Prostate gland (tissue), 2 donors: ENCODE measurements around the gene DOCK11. TPM values are rescaled to one million over a fixed set of nuclear protein-coding genes. Genes with fewer than 3 reads are reported as not detected.

Source experiments
- DNase-seq: peaks from one replicate; pipeline ENCODE4 v3.0.0-alpha.2; 2019; ENCODE audit warnings: low spot score
- H3K27ac ChIP-seq, 2 donors: fragments of 200-600 bp; sonication (generic); 2 replicates each; pipeline ENCODE4 v1.5.1; 2017 to 2019
- H3K27me3 ChIP-seq: fragments of 200-600 bp; sonication (generic); replicated peaks from 2 replicates; pipeline ENCODE4 v1.5.1; 2019; ENCODE audit not compliant: insufficient read depth
- H3K36me3 ChIP-seq, 2 donors: fragments of 200-600 bp; sonication (generic); 1 replicate in 1 of 2; 2 replicates in 1 of 2; pipeline versions ENCODE4 v1.5.1 to v1.8.1; 2017 to 2019
- H3K4me1 ChIP-seq: fragments of 200-600 bp; sonication (generic); replicated peaks from 2 replicates; pipeline ENCODE4 v1.5.1; 2019
- H3K4me3 ChIP-seq, 2 donors: fragments of 200-600 bp; sonication (generic); 2 replicates each; pipeline ENCODE4 v1.5.1; 2017 to 2019
- H3K9me3 ChIP-seq: fragments of 200-600 bp; sonication (generic); 2 replicates; pipeline ENCODE4 v1.5.1; 2017
- POLR2A ChIP-seq: fragments of 450-650 bp; IDR thresholded peaks from one replicate; pipeline ENCODE4 v1.6.1; 2016; ENCODE audit warnings: antibody characterized with exemption, mild to moderate bottlenecking
- POLR2AphosphoS5 ChIP-seq: sonication (generic); formaldehyde crosslinking; IDR thresholded peaks from one replicate; pipeline ENCODE4 v1.6.1; 2017; ENCODE audit warnings: antibody characterized with exemption
- WGBS: methylation state at CpG from one replicate; pipeline ENCODE4 v1.1.5; 2018; 5-methylcytosine and 5-hydroxymethylcytosine counted together
- intact Hi-C: fragments of 100-400 bp; cut with DNase I; formaldehyde crosslinking; loops from one replicate; pipeline ENCODE4 v1.14.2; 2022
- total RNA-seq, 2 donors: library from RNA; depleted of rRNA; stranded (reverse); fragments of >200 nt; gene quantifications; one replicate each; pipeline ENCODE4 v1.1.0, GENCODE V29; 2016
- TF ChIP-seq, protein P1 (sequence below), 4 experiments: fragments of 200-600 bp in 2 of 4; fragments of 450-650 bp in 2 of 4; sonication (generic) in 2 of 4; IDR thresholded peaks; 1 replicate in 3 of 4; 2 replicates in 1 of 4; pipeline ENCODE4 v1.5.1; 2016 to 2019; ENCODE audit warnings: antibody characterized with exemption in 4 of 4, mild to moderate bottlenecking in 2 of 4, moderate library complexity in 2 of 4

Gene DOCK11
- total RNA-seq, 2 donors from 2014 or later, result 2.6 to 4.7 TPM

DNA sequence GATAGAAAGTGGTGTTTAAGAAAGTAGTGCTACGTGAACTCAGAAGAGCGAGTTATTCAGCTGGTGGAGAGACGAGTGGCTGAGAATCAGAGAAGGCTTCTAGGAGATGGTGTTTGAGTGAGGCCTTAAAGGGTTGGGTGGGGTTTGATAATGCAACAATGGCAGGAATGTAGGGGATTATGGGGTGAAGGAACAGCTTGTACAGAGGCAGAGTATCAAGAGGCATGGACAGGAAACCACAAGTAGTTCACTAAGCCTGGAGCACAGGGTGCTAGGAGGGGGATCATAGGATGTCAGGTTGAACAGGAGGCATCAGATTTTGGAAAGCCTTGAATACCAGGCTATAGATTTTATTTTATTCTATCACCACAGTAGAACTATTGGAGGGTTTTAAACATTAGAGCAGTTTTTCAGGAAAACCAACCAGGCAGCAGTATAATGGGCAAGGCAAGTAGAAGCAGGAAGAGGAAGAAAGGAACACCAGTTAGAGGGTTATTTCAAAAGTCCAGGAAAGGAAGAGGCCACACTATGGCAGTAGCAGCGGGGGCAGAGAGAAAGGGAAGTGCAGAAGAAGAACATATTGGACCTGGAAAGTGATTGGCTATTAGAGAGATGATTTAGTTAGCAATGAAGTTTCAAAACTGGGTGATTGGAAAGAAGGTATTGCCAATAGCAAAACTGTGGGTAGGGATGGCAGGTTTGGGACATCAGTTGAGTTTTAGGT is 99.2 kb downstream of the DOCK11 start:
- WGBS, result 93% methylated on average over 4 of the region's 4 CpGs
- Histone ChIP-seq H3K36me3 (no peaks in the 10 kb centered on the region), H3K27ac (no peak overlapping the region), H3K9me3 (no peaks in the 10 kb centered on the region), H3K27me3 (no peaks in the 10 kb centered on the region), H3K4me1 (no peaks in the 10 kb centered on the region), H3K4me3 (no peak overlapping the region)
- DNase-seq, result no peak
- intact Hi-C loops, result no loop called here
- TF ChIP-seq POLR2AphosphoS5 (no peak), POLR2A (no peak)
- TF ChIP-seq, protein P1, sequence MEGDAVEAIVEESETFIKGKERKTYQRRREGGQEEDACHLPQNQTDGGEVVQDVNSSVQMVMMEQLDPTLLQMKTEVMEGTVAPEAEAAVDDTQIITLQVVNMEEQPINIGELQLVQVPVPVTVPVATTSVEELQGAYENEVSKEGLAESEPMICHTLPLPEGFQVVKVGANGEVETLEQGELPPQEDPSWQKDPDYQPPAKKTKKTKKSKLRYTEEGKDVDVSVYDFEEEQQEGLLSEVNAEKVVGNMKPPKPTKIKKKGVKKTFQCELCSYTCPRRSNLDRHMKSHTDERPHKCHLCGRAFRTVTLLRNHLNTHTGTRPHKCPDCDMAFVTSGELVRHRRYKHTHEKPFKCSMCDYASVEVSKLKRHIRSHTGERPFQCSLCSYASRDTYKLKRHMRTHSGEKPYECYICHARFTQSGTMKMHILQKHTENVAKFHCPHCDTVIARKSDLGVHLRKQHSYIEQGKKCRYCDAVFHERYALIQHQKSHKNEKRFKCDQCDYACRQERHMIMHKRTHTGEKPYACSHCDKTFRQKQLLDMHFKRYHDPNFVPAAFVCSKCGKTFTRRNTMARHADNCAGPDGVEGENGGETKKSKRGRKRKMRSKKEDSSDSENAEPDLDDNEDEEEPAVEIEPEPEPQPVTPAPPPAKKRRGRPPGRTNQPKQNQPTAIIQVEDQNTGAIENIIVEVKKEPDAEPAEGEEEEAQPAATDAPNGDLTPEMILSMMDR (IDR thresholded peaks at IDR 0.05), result no peak

DNA sequence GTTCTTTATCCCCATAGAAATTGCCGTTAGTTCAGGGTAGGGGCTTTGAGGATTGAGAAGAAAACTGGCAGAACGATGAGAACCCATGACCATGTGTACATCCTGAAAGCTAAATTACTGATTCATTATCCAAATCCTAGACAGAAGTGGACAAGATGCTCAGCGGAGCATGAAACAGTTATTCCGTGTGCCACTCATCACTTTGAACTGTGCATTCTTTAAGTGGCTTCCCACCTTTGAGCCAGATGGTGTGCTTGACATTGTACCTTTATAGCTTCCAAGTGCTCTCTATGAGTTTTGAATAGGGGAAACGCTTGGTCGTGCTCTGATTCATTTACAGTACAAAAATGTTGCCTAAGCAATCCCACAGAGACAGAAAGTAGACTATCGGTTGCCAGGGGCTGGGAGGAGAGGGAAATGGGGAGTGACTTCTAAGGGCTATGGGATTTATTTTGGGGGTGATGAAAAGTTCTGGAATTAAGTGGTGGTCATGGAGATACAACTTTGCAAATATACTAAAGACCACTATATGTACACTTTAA is 100.0 kb downstream of the DOCK11 start:
- Histone ChIP-seq H3K36me3 (no peaks in the 10 kb centered on the region), H3K4me1 (no peaks in the 10 kb centered on the region), H3K4me3 (no peak overlapping the region), H3K9me3 (no peaks in the 10 kb centered on the region), H3K27ac (no peak overlapping the region), H3K27me3 (no peaks in the 10 kb centered on the region)
- no peak for DNase-seq
- 76% methylated on average over 7 of the region's 7 CpGs for WGBS
- no peak for TF ChIP-seq POLR2A
- intact Hi-C loops, result no loop called here

DNA sequence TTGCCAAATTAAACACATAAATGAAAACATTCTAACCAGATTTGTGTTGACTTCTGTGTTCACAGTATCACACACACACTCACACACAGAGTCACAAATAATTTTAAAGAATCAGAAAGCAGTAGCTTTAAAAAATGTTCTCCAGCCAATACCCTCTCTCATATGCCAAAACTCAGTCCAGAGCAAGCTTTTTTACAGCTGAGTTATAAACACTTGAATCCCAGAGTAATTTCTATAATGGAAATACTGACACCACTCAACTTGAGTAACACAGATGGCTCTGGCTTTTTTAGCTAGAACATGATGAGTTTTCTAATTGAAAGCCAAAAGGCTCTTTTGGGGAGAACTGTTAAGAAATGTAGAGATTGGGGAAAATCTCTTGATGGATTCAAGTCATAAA is 100.8 kb downstream of the DOCK11 start:
- TF ChIP-seq POLR2A (no peak), POLR2AphosphoS5 (no peak)
- TF ChIP-seq, protein P1 (IDR thresholded peaks at IDR 0.05), result no peak
- Histone ChIP-seq H3K27ac (no peak overlapping the region), H3K27me3 (no peaks in the 10 kb centered on the region), H3K36me3 (no peaks in the 10 kb centered on the region), H3K4me3 (no peak overlapping the region), H3K4me1 (no peaks in the 10 kb centered on the region), H3K9me3 (no peaks in the 10 kb centered on the region)
- DNase-seq, result no peak
- intact Hi-C loops, result no loop called here

DNA sequence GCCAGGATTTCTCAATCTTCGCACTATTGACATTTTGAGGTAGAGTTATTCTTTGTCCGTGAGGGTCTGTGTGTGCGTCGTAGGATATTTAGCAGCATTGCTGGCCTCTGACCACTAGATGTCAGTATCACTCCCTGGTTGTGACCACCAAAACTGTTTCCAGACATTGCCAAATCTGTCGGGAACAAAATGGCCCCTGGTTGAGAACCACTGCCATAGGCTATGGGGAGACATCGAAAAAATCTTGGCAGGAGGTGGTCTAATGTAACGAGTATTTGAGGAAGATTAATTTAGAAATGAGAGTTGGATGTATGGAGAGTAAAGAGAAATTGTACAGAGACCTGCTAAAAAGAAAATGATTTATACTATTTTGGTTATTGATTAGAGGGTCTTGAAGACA is 108.4 kb downstream of the DOCK11 start:
- TF ChIP-seq POLR2AphosphoS5, result no peak
- TF ChIP-seq, protein P1 (IDR thresholded peaks at IDR 0.05), result peak in 3 of 4 experiments; percentile 54 to 56 (median 56)
- H3K4me1 ChIP-seq, result no peaks in the 10 kb centered on the region
- intact Hi-C loops, result loop anchor here (5.0 to 10.0 kb wide), 2 partner anchors 109 to 147 kb away; partner anchors contain the start of gene DOCK11
- whole genome bisulfite sequencing, result 16% methylated on average over 7 of the region's 7 CpGs
- no peak overlapping the region for H3K27ac ChIP-seq
- no peak overlapping the region for H3K4me3 ChIP-seq
- H3K36me3 ChIP-seq, result no peaks in the 10 kb centered on the region
- no peaks in the 10 kb centered on the region for H3K9me3 ChIP-seq
- DNase-seq, result peak; percentile 10
- no peaks in the 10 kb centered on the region for H3K27me3 ChIP-seq

DNA sequence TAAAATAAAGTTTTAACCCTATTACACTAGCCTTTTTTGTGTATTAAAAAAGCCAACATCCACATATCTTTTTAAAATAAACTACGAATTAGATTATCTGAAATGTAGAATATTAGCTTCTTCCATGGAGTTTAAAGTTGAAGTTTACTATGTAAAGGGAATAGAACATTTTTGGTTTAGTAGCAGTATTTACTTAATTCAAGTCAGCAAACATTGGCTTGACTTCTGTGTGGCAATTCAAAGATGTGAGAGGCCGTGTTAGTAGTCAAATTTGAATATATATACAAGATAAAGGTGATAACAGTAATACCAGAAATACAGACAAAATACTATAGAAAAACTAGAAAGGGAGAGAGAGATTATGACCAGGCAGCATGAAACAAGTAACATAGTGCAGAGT is 116.7 kb downstream of the DOCK11 start:
- Histone ChIP-seq H3K36me3 (no peaks in the 10 kb centered on the region), H3K9me3 (no peaks in the 10 kb centered on the region), H3K27me3 (no peaks in the 10 kb centered on the region), H3K4me3 (no peak overlapping the region), H3K27ac (no peak overlapping the region), H3K4me1 (no peaks in the 10 kb centered on the region)
- 58% methylated on average over 2 of the region's 2 CpGs for WGBS
- no peak for DNase-seq
- TF ChIP-seq POLR2AphosphoS5 (no peak), POLR2A (no peak)
- TF ChIP-seq, protein P1 (IDR thresholded peaks at IDR 0.05), result no peak
- intact Hi-C loops, result no loop called here
